ENCODE results near the gene HTT-AS. TPM values are rescaled to one million over a fixed set of nuclear protein-coding genes. Genes with fewer than 3 reads are reported as not detected.

Gene HTT-AS
- total RNA-seq, 1 experiment from 2014 or later: not detected

DNA sequence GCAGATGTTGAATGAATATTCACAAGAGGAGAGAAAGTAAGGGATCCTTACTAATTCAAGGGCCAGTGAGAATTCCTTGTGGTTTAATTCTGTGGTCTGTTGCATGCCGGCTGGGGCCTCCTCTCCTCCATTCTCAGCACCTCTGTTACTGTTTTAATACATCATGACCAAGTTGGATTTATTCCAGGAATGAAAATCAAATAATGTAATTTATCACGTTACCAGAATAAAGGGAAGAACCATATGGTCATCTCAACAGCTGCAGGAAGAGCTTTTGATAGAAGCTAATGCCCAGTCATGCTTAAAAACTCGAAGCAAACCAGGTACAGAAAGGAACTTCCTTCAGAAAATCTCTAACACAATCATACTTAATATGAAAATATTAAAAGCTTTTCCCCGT lies 56.8 kb downstream of the HTT-AS start:
- H3K9me3 ChIP-seq (ENCODE audit: low read depth, low read length, poor library complexity, severe bottlenecking): no peaks in the 10 kb centered on the region
- no peaks in the 10 kb centered on the region for H3K4me1 ChIP-seq (ENCODE audit: insufficient read depth, low read length, poor library complexity, severe bottlenecking)
- H3K36me3 ChIP-seq (ENCODE audit: insufficient read depth, low read length, poor library complexity, severe bottlenecking): no peaks in the 10 kb centered on the region
- BruUV-seq (replicated peaks): no TSS peak
- no peak overlapping the region for H3K27ac ChIP-seq (ENCODE audit: low read depth, low read length, poor library complexity, severe bottlenecking)
- no peak overlapping the region for H3K4me3 ChIP-seq (ENCODE audit: low read depth, low read length, poor library complexity, severe bottlenecking)
- intact Hi-C loops (cut with micrococcal nuclease; ENCODE audit: unreplicated experiment): no loop called here
- no peak for DNase-seq (ENCODE audit: low spot score)
- ChIA-PET POLR2A (ENCODE audit: low non-redundant PET) (no interaction called here), CTCF (no interaction called here)
- TF ChIP-seq, protein P1, sequence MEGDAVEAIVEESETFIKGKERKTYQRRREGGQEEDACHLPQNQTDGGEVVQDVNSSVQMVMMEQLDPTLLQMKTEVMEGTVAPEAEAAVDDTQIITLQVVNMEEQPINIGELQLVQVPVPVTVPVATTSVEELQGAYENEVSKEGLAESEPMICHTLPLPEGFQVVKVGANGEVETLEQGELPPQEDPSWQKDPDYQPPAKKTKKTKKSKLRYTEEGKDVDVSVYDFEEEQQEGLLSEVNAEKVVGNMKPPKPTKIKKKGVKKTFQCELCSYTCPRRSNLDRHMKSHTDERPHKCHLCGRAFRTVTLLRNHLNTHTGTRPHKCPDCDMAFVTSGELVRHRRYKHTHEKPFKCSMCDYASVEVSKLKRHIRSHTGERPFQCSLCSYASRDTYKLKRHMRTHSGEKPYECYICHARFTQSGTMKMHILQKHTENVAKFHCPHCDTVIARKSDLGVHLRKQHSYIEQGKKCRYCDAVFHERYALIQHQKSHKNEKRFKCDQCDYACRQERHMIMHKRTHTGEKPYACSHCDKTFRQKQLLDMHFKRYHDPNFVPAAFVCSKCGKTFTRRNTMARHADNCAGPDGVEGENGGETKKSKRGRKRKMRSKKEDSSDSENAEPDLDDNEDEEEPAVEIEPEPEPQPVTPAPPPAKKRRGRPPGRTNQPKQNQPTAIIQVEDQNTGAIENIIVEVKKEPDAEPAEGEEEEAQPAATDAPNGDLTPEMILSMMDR (conservative IDR thresholded peaks at IDR 0.05; ENCODE audit: low read depth, low read length): no peak
- no peak for TF ChIP-seq EZH2 (IDR thresholded peaks at IDR 0.05; ENCODE audit: borderline replicate concordance, low read depth, low read length, poor library complexity, severe bottlenecking)
- no peaks in the 10 kb centered on the region for H3K27me3 ChIP-seq (replicated peaks; ENCODE audit: insufficient read depth, low read depth, low read length, poor library complexity)

DNA sequence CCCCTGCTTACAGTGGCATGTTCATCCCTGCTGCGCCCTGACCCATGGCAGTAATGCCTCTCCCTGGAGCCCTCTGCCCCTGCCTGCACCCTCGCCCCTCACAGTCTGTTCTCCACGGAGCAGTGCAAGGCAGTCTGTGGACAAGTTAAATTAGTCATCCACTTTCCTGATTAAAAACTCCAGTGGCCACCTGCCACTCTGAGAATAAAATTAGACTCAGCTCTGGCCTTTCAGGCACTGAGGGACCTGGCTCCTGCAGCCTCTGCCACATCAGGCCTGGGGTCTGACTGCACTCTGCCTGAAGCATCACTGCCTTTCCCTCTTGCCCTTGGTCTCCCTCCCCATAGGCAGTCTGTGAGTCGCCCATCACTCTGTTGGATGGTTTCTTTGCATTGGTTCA lies 57.4 kb downstream of the HTT-AS start:
- H3K36me3 ChIP-seq (ENCODE audit: insufficient read depth, low read length, poor library complexity, severe bottlenecking): no peaks in the 10 kb centered on the region
- intact Hi-C loops (cut with micrococcal nuclease; ENCODE audit: unreplicated experiment): no loop called here
- ChIA-PET CTCF (no interaction called here), POLR2A (ENCODE audit: low non-redundant PET) (no interaction called here)
- no TSS peak for BruUV-seq (replicated peaks)
- no peak overlapping the region for H3K27ac ChIP-seq (ENCODE audit: low read depth, low read length, poor library complexity, severe bottlenecking)
- no peak for DNase-seq (ENCODE audit: low spot score)
- H3K4me1 ChIP-seq (ENCODE audit: insufficient read depth, low read length, poor library complexity, severe bottlenecking): no peaks in the 10 kb centered on the region
- no peak overlapping the region for H3K4me3 ChIP-seq (ENCODE audit: low read depth, low read length, poor library complexity, severe bottlenecking)
- no peak for TF ChIP-seq EZH2 (IDR thresholded peaks at IDR 0.05; ENCODE audit: borderline replicate concordance, low read depth, low read length, poor library complexity, severe bottlenecking)
- TF ChIP-seq, protein P1 (conservative IDR thresholded peaks at IDR 0.05; ENCODE audit: low read depth, low read length): no peak
- H3K27me3 ChIP-seq (replicated peaks; ENCODE audit: insufficient read depth, low read depth, low read length, poor library complexity): no peaks in the 10 kb centered on the region
- no peaks in the 10 kb centered on the region for H3K9me3 ChIP-seq (ENCODE audit: low read depth, low read length, poor library complexity, severe bottlenecking)

DNA sequence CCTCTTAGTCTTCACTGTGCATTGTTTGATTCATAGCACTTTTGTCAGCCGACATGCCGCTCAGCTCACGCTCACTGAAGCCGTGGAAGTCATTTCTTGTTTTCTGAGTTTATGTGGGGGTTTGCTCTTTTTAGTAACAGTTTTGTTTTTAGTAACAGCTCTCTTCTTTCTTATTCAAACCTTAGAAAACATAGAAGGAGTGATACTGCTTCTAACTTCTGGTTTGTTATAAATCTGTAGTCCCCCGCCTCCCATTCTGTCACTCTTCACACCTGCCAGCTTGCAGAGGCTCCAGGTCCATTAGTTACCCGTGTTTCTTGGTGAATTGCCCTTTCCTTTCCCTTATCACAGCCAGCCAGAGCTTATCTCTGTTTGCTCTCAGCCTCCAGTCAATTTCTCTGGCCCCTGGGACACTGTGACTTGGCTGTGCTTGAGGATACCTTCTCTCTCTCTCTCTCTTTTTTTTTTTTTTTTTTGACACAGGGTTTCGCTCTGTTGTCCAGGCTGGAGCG lies 60.4 kb downstream of the HTT-AS start:
- ChIA-PET CTCF (no interaction called here), POLR2A (ENCODE audit: low non-redundant PET) (no interaction called here)
- Histone ChIP-seq H3K4me3 (ENCODE audit: low read depth, low read length, poor library complexity, severe bottlenecking) (no peak overlapping the region), H3K36me3 (ENCODE audit: insufficient read depth, low read length, poor library complexity, severe bottlenecking) (no peaks in the 10 kb centered on the region), H3K4me1 (ENCODE audit: insufficient read depth, low read length, poor library complexity, severe bottlenecking) (no peaks in the 10 kb centered on the region), H3K9me3 (ENCODE audit: low read depth, low read length, poor library complexity, severe bottlenecking) (no peaks in the 10 kb centered on the region), H3K27me3 (replicated peaks; ENCODE audit: insufficient read depth, low read depth, low read length, poor library complexity) (no peaks in the 10 kb centered on the region), H3K27ac (ENCODE audit: low read depth, low read length, poor library complexity, severe bottlenecking) (no peak overlapping the region)
- TF ChIP-seq, protein P1 (conservative IDR thresholded peaks at IDR 0.05; ENCODE audit: low read depth, low read length): no peak
- no peak for TF ChIP-seq EZH2 (IDR thresholded peaks at IDR 0.05; ENCODE audit: borderline replicate concordance, low read depth, low read length, poor library complexity, severe bottlenecking)
- intact Hi-C loops (cut with micrococcal nuclease; ENCODE audit: unreplicated experiment): no loop called here
- no TSS peak for BruUV-seq (replicated peaks)
- no peak for DNase-seq (ENCODE audit: low spot score)

Other genes starting within 250 kb of the HTT-AS start
- gene ADD1, start 230.7 kb downstream of the HTT-AS start, total RNA-seq (2021): 232 and 237 TPM in 2 replicates
- 60.9 and 69.9 TPM in 2 replicates for gene NOP14, start 111.1 kb downstream of the HTT-AS start, total RNA-seq (2021)
- gene GRK4, start 111.0 kb downstream of the HTT-AS start, total RNA-seq (2021): 5.9 and 7.5 TPM in 2 replicates
- 66.8 and 86.6 TPM in 2 replicates for gene HTT, start 143 bp upstream of the HTT-AS start, total RNA-seq (2021)
- gene MSANTD1, start 174.6 kb upstream of the HTT-AS start, total RNA-seq (2021): 2.3 and 2.6 TPM in 2 replicates
- gene RGS12, start 218.5 kb upstream of the HTT-AS start, total RNA-seq (2021): 53.9 and 56.7 TPM in 2 replicates